K562 (cell line): ENCODE results near the gene POU2F1. TPM values are rescaled to one million over a fixed set of nuclear protein-coding genes. Genes with fewer than 3 reads are reported as not detected.

ENCODE experiments used
- DPF2 ChIP-seq: fragments of 450-650 bp; IDR thresholded peaks from 2 replicates; pipeline ENCODE4 v1.6.1; 2016
- FOXJ2 ChIP-seq: fragments of 200-800 bp; sonication (Bioruptor generic); IDR thresholded peaks from 2 replicates; pipeline ENCODE4 v1.6.1; 2016; ENCODE audit warnings: missing genetic modification characterization, missing compliant biosample characterization
- JUND ChIP-seq, 2 experiments: IDR thresholded peaks; 2 replicates in 1 of 2; 3 replicates in 1 of 2; pipeline ENCODE4 v1.6.1; 2011; ENCODE audit warnings: borderline replicate concordance in 2 of 2, low read depth in 2 of 2, low read length in 2 of 2, improper control_type of control experiment in 1 of 2, missing biosample characterization in 1 of 2, missing genetic modification characterization in 1 of 2, missing genetic modification reagents in 1 of 2
- SETDB1 ChIP-seq: IDR thresholded peaks from one replicate; pipeline ENCODE4 v1.6.1; 2012; ENCODE audit warnings: low read length, control low read depth, inconsistent platforms
- SRF ChIP-seq, 2 experiments: fragments of 250-450, 450-650 bp in 1 of 2; sonication (Bioruptor Pico) in 1 of 2; sonication (generic) in 1 of 2; formaldehyde crosslinking; IDR thresholded peaks; 2 replicates each; pipeline versions ENCODE4 v1.5.0 to v1.5.1; 2020 to 2022; ENCODE audit warnings: mild to moderate bottlenecking in 1 of 2, missing genetic modification reagents in 1 of 2
- TBL1XR1 ChIP-seq, 2 experiments: IDR thresholded peaks; 2 replicates each; pipeline ENCODE4 v1.6.1; 2012; ENCODE audit warnings: improper control_type of control experiment in 2 of 2, low read length in 2 of 2, mild to moderate bottlenecking in 1 of 2
- ZNF175 ChIP-seq: fragments of 200-800 bp; sonication (Bioruptor generic); IDR thresholded peaks from 2 replicates; pipeline ENCODE4 v1.6.1; 2016; ENCODE audit warnings: low read depth, mild to moderate bottlenecking, missing genetic modification characterization, missing compliant biosample characterization
- ZNF318 ChIP-seq, 2 experiments: fragments of 450-650 bp; IDR thresholded peaks; 2 replicates each; pipeline ENCODE4 v1.6.1; 2016; ENCODE audit warnings: mild to moderate bottlenecking in 2 of 2, borderline replicate concordance in 1 of 2, low read depth in 1 of 2, moderate library complexity in 1 of 2
- ZNF586 ChIP-seq: fragments of 450-650 bp; formaldehyde crosslinking; conservative IDR thresholded peaks from 2 replicates; pipeline ENCODE4 v1.4.0; 2020; ENCODE audit warnings: mild to moderate bottlenecking, moderate library complexity
- ZNF830 ChIP-seq: fragments of 250-450 bp; sonication (Bioruptor Pico); IDR thresholded peaks from 2 replicates; pipeline ENCODE4 v1.5.0; 2021; ENCODE audit warnings: mild to moderate bottlenecking
- polyA plus RNA-seq, 8 experiments: library from polyadenylated mRNA; depleted of rRNA in 4 of 8; stranded (reverse) in 5 of 8; unstranded in 3 of 8; fragments of >200 nt; fragmentation: Nextera tagmentation in 2 of 8; fragmentation: Illumina TruSeq in 1 of 8; extraction: Ambion mirVana in 2 of 8; extraction: Trizol in 1 of 8; gene quantifications; 2 replicates each; pipeline versions ENCODE4 v1.2.1 to v1.2.3, GENCODE V29; 2011 to 2014; ENCODE audit warnings: inconsistent platforms in 1 of 8, missing spikeins in 1 of 8
- total RNA-seq, 7 experiments: library from RNA; depleted of rRNA in 6 of 7; stranded (reverse); fragments of >200 nt in 6 of 7; fragmentation: Illumina TruSeq in 2 of 7; extraction: Trizol in 2 of 7; gene quantifications; 2 replicates each; pipeline versions ENCODE4 v1.2.1 to v1.2.3, GENCODE V29; 2011 to 2021; ENCODE audit warnings: low replicate concordance in 1 of 7
- TF ChIP-seq, protein P1 (sequence below): fragments of 200-800 bp; sonication (Bioruptor generic); IDR thresholded peaks from 2 replicates; pipeline ENCODE4 v1.6.1; 2016; ENCODE audit warnings: missing genetic modification characterization, missing compliant biosample characterization

Gene POU2F1
- total and polyA plus RNA-seq, 9 of the 15 experiments (the other 6 are each of a cell fraction or from before 2014, with no cell fraction given), result 2.6 to 22.3 (median 8.8) TPM

GRCh38 chr1:167223144-167224103 lies 2.7 kb downstream of the POU2F1 start (continued):
- TF ChIP-seq TBL1XR1 (IDR thresholded peaks at IDR 0.05; ENCODE audit: low read length in 2 of 2) (0 out of 4 replicates have a peak, but pooled peaks of 1 of the 2 experiments have one; percentile 1), DPF2 (peak; percentile 57), ZNF586 (no peak), ZNF175 (CRISPR knock-in tag) (no peak), ZNF318 (IDR thresholded peaks at IDR 0.05; ENCODE audit: borderline replicate concordance in 1 of 2, low read depth in 1 of 2) (peak in 1 of 2 experiments; percentile 51; a peak in 1 of 4 replicates), SETDB1 (no peak), ZNF830 (CRISPR knock-in tag) (no peak), FOXJ2 (tag) (0 out of 2 replicates have a peak, but pooled peaks have one; percentile 51), JUND (IDR thresholded peaks at IDR 0.05; ENCODE audit: borderline replicate concordance, low read depth, low read length) (peak; percentile 86), JUND (tag; IDR thresholded peaks at IDR 0.05; ENCODE audit: borderline replicate concordance, low read depth, low read length) (peak; percentile 93), SRF (CRISPR knock-in tag; IDR thresholded peaks at IDR 0.05) (peak in 1 of 2 experiments; percentile 75; a peak in 2 of 4 replicates)
- TF ChIP-seq, protein P1, sequence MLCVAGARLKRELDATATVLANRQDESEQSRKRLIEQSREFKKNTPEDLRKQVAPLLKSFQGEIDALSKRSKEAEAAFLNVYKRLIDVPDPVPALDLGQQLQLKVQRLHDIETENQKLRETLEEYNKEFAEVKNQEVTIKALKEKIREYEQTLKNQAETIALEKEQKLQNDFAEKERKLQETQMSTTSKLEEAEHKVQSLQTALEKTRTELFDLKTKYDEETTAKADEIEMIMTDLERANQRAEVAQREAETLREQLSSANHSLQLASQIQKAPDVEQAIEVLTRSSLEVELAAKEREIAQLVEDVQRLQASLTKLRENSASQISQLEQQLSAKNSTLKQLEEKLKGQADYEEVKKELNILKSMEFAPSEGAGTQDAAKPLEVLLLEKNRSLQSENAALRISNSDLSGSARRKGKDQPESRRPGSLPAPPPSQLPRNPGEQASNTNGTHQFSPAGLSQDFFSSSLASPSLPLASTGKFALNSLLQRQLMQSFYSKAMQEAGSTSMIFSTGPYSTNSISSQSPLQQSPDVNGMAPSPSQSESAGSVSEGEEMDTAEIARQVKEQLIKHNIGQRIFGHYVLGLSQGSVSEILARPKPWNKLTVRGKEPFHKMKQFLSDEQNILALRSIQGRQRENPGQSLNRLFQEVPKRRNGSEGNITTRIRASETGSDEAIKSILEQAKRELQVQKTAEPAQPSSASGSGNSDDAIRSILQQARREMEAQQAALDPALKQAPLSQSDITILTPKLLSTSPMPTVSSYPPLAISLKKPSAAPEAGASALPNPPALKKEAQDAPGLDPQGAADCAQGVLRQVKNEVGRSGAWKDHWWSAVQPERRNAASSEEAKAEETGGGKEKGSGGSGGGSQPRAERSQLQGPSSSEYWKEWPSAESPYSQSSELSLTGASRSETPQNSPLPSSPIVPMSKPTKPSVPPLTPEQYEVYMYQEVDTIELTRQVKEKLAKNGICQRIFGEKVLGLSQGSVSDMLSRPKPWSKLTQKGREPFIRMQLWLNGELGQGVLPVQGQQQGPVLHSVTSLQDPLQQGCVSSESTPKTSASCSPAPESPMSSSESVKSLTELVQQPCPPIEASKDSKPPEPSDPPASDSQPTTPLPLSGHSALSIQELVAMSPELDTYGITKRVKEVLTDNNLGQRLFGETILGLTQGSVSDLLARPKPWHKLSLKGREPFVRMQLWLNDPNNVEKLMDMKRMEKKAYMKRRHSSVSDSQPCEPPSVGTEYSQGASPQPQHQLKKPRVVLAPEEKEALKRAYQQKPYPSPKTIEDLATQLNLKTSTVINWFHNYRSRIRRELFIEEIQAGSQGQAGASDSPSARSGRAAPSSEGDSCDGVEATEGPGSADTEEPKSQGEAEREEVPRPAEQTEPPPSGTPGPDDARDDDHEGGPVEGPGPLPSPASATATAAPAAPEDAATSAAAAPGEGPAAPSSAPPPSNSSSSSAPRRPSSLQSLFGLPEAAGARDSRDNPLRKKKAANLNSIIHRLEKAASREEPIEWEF (CRISPR knock-in tag), result 0 out of 2 replicates have a peak, but pooled peaks have one; percentile 20
